Measurements from ENCODE around the gene ECT2L. TPM values are rescaled to one million over a fixed set of nuclear protein-coding genes. Genes with fewer than 3 reads are reported as not detected.

The ECT2L gene
- polyA plus RNA-seq, 3 donors = not detected

- peak overlapping the region in 1 of 2 donors; percentile 24 for H3K27ac ChIP-seq (ENCODE audit: low read depth in 1 of 2, low read length in 2 of 2)
- Mint-ChIP-seq H3K36me3 (peaks cover 76 to 84% of the 10 kb centered on the region in 2 donors), H3K27ac (peak overlapping the region in 1 of 7 donors; percentile 71), H3K4me1 (no peaks in the 10 kb centered on the region), H3K27me3 (ENCODE audit: low read depth in 3 of 3) (no peaks in the 10 kb centered on the region), H3K9me3 (no peaks in the 10 kb centered on the region), H3K4me3 (no peak overlapping the region)
- no peaks in the 10 kb centered on the region for H3K4me1 ChIP-seq (ENCODE audit: control insufficient read depth in 1 of 2, insufficient read depth in 2 of 2, low read length in 2 of 2)
- TF ChIP-seq CTCF (IDR thresholded peaks at IDR 0.05) = no peak
- no peak overlapping the region for H2AFZ ChIP-seq (ENCODE audit: insufficient read depth, low read depth, low read length, poor library complexity, severe bottlenecking)
- H4K20me1 ChIP-seq (ENCODE audit: insufficient read depth, low read length) = no peaks in the 10 kb centered on the region
- H3K4me2 ChIP-seq (replicated peaks; ENCODE audit: extremely low read depth, low read length, poor library complexity, severe bottlenecking) = no peak overlapping the region
- no peak for DNase-seq
- H3K79me2 ChIP-seq (ENCODE audit: insufficient read depth, low read length) = no peaks in the 10 kb centered on the region
- WGBS (ENCODE audit: insufficient coverage) = no CpG with 5 or more reads among the region's 4 CpGs
- H3K9me3 ChIP-seq (replicated peaks in 1 of 2; ENCODE audit: control insufficient read depth in 1 of 2, insufficient read depth in 1 of 2, low read length in 2 of 2) = no peaks in the 10 kb centered on the region
- no peak overlapping the region for H3K9ac ChIP-seq (ENCODE audit: insufficient read depth, low read length, poor library complexity, severe bottlenecking)
- no peak overlapping the region for H3K4me3 ChIP-seq (replicated peaks in 1 of 3; ENCODE audit: low read depth in 2 of 3, low read length in 3 of 3)
- peaks cover 81 to 97% of the 10 kb centered on the region in 2 donors for H3K36me3 ChIP-seq (replicated peaks in 1 of 2; ENCODE audit: control insufficient read depth in 1 of 2, insufficient read depth in 2 of 2, low read length in 2 of 2)
- no peaks in the 10 kb centered on the region for H3K27me3 ChIP-seq (ENCODE audit: control insufficient read depth in 2 of 2, insufficient read depth in 2 of 2, low read length in 2 of 2)
- intact Hi-C loops (cut with micrococcal nuclease) = no loop called here
These were observed 113.6 kb downstream of the ECT2L start for GRCh38 chr6:138909511-138909910.

GRCh38 chr6:138909975-138910374 lies 114.1 kb downstream of the ECT2L start:
- H4K20me1 ChIP-seq (ENCODE audit: insufficient read depth, low read length) = no peaks in the 10 kb centered on the region
- no peak overlapping the region for H3K4me3 ChIP-seq (replicated peaks in 1 of 3; ENCODE audit: low read depth in 2 of 3, low read length in 3 of 3)
- DNase-seq = no peak
- H3K9me3 Mint-ChIP-seq = no peaks in the 10 kb centered on the region
- no peak overlapping the region for H3K4me3 Mint-ChIP-seq
- no peaks in the 10 kb centered on the region for H3K9me3 ChIP-seq (replicated peaks in 1 of 2; ENCODE audit: control insufficient read depth in 1 of 2, insufficient read depth in 1 of 2, low read length in 2 of 2)
- H3K4me2 ChIP-seq (replicated peaks; ENCODE audit: extremely low read depth, low read length, poor library complexity, severe bottlenecking) = no peak overlapping the region
- TF ChIP-seq CTCF (IDR thresholded peaks at IDR 0.05) = no peak
- H3K79me2 ChIP-seq (ENCODE audit: insufficient read depth, low read length) = no peaks in the 10 kb centered on the region
- no peak overlapping the region for H3K9ac ChIP-seq (ENCODE audit: insufficient read depth, low read length, poor library complexity, severe bottlenecking)
- H3K27me3 ChIP-seq (ENCODE audit: control insufficient read depth in 2 of 2, insufficient read depth in 2 of 2, low read length in 2 of 2) = no peaks in the 10 kb centered on the region
- intact Hi-C loops (cut with micrococcal nuclease) = no loop called here
- 100% methylated on average over 1 of the region's 1 CpG for WGBS (ENCODE audit: insufficient coverage)
- no peaks in the 10 kb centered on the region for H3K27me3 Mint-ChIP-seq (ENCODE audit: low read depth in 3 of 3)
- peaks cover 82 to 97% of the 10 kb centered on the region in 2 donors for H3K36me3 ChIP-seq (replicated peaks in 1 of 2; ENCODE audit: control insufficient read depth in 1 of 2, insufficient read depth in 2 of 2, low read length in 2 of 2)
- no peaks in the 10 kb centered on the region for H3K4me1 Mint-ChIP-seq
- no peak overlapping the region for H2AFZ ChIP-seq (ENCODE audit: insufficient read depth, low read depth, low read length, poor library complexity, severe bottlenecking)
- no peaks in the 10 kb centered on the region for H3K4me1 ChIP-seq (ENCODE audit: control insufficient read depth in 1 of 2, insufficient read depth in 2 of 2, low read length in 2 of 2)
- H3K27ac Mint-ChIP-seq = no peak overlapping the region
- H3K36me3 Mint-ChIP-seq = peaks cover 75 to 83% of the 10 kb centered on the region in 2 donors
- H3K27ac ChIP-seq (ENCODE audit: low read depth in 1 of 2, low read length in 2 of 2) = peak overlapping the region in 1 of 2 donors; percentile 24
